Activated T-cell treated with anti-CD3 and anti-CD28 coated beads for 48 hours (primary cell): ENCODE results near the gene RBBP5.
"Not testable (repeated sequence)": the region's sequence is repeated elsewhere in the genome, so short reads cannot be mapped to it uniquely, and the experiment has no call there.

Experiments
- DNase-seq: peaks from one replicate; pipeline ENCODE4 v3.0.0-alpha.2; 2020; ENCODE audit warnings: low read depth

Gene RBBP5

GRCh38 chr1:205121660-205122488 lies at the start of gene RBBP5:
TSS of gene RBBP5 (minus strand) at chr1:205121978. CDS start at chr1:205121873, 105 bp downstream.
- DNase-seq = peak; percentile 91

- no peak for DNase-seq
Measured at GRCh38 chr1:205171369-205171768, 49.6 kb upstream of the RBBP5 start.

- DNase-seq = no peak
Measured at GRCh38 chr1:205170532-205171269, 48.9 kb upstream of the RBBP5 start.

GRCh38 chr1:205169248-205169647 lies 47.5 kb upstream of the RBBP5 start:
- no peak for DNase-seq

GRCh38 chr1:205168291-205168690 lies 46.5 kb upstream of the RBBP5 start:
- DNase-seq = no peak

- no peak for DNase-seq
Measured at GRCh38 chr1:205162301-205162700, 40.5 kb upstream of the RBBP5 start.

GRCh38 chr1:205161076-205161475 lies 39.3 kb upstream of the RBBP5 start:
- DNase-seq = no peak

- DNase-seq = no peak
Measured at GRCh38 chr1:205158048-205158616, 36.4 kb upstream of the RBBP5 start.

GRCh38 chr1:205155665-205156377 lies 34.0 kb upstream of the RBBP5 start:
- not testable (repeated sequence) for DNase-seq

- DNase-seq = no peak
Measured at GRCh38 chr1:205152505-205152904, 30.7 kb upstream of the RBBP5 start.

- no peak for DNase-seq
Measured at GRCh38 chr1:205150651-205151428, 29.1 kb upstream of the RBBP5 start.

GRCh38 chr1:205147191-205147835 lies 25.5 kb upstream of the RBBP5 start:
- no peak for DNase-seq

GRCh38 chr1:205144751-205145150 lies 23.0 kb upstream of the RBBP5 start:
- no peak for DNase-seq

- no peak for DNase-seq
Measured at GRCh38 chr1:205144046-205144720, 22.4 kb upstream of the RBBP5 start.

GRCh38 chr1:205142102-205142469 lies 20.3 kb upstream of the RBBP5 start:
- no peak for DNase-seq

GRCh38 chr1:205141236-205142101 lies 19.7 kb upstream of the RBBP5 start:
- DNase-seq = peak; percentile 53

- no peak for DNase-seq
Measured at GRCh38 chr1:205140113-205140512, 18.3 kb upstream of the RBBP5 start.

GRCh38 chr1:205137901-205138300 lies 16.1 kb upstream of the RBBP5 start:
- no peak for DNase-seq

GRCh38 chr1:205133287-205133686 lies 11.5 kb upstream of the RBBP5 start:
- no peak for DNase-seq
